Thoracic aorta (tissue), 2 donors: ENCODE results near the gene GULP1. TPM values are rescaled to one million over a fixed set of nuclear protein-coding genes. Genes with fewer than 3 reads are reported as not detected.

ENCODE experiments used
- ATAC-seq: fragments of 150-250 bp; one replicate; pipeline ENCODE4 v1.8.0; 2017; ENCODE audit warnings: low read depth; ENCODE audit not compliant: insufficient number of reproducible peaks, low FRiP score
- DNase-seq: peaks from one replicate; pipeline ENCODE4 v3.0.0-alpha.2; 2020; ENCODE audit warnings: low spot score
- H3K27ac ChIP-seq, 2 donors: fragments of 200-600 bp; sonication (generic); 1 replicate in 1 of 2; 2 replicates in 1 of 2; pipeline ENCODE4 v1.5.1; 2016; ENCODE audit warnings: mild to moderate bottlenecking in 2 of 2, moderate library complexity in 2 of 2
- H3K27me3 ChIP-seq: fragments of 200-600 bp; sonication (generic); replicated peaks from 2 replicates; pipeline ENCODE4 v1.6.0; 2016; ENCODE audit warnings: mild to moderate bottlenecking; ENCODE audit not compliant: insufficient read depth
- H3K36me3 ChIP-seq: fragments of 200-600 bp; sonication (generic); one replicate; pipeline ENCODE4 v1.5.1; 2016
- H3K4me1 ChIP-seq, 2 donors: fragments of 200-600 bp; sonication (generic); 1 replicate in 1 of 2; 2 replicates in 1 of 2; pipeline versions ENCODE4 v1.5.1 to v1.6.0; 2016; ENCODE audit warnings: low read depth in 2 of 2, mild to moderate bottlenecking in 1 of 2; ENCODE audit not compliant: control insufficient read depth in 1 of 2
- H3K4me3 ChIP-seq: fragments of 200-600 bp; sonication (generic); 2 replicates; pipeline ENCODE4 v1.5.1; 2016; ENCODE audit warnings: mild to moderate bottlenecking
- H3K9me3 ChIP-seq: fragments of 200-600 bp; sonication (generic); 2 replicates; pipeline ENCODE4 v1.5.1; 2016
- total RNA-seq, 2 donors: library from RNA; depleted of rRNA; stranded (reverse); fragments of >200 nt; gene quantifications; one replicate each; pipeline versions ENCODE4 v1.1.0 to v1.2.3, GENCODE V29; 2016
- TF ChIP-seq, protein P1 (sequence below): fragments of 200-600 bp; sonication (generic); IDR thresholded peaks from one replicate; pipeline ENCODE4 v1.5.1; 2019; ENCODE audit warnings: antibody characterized with exemption

Gene GULP1
- total RNA-seq, 2 donors from 2014 or later, result 64.0 to 80.9 TPM

DNA sequence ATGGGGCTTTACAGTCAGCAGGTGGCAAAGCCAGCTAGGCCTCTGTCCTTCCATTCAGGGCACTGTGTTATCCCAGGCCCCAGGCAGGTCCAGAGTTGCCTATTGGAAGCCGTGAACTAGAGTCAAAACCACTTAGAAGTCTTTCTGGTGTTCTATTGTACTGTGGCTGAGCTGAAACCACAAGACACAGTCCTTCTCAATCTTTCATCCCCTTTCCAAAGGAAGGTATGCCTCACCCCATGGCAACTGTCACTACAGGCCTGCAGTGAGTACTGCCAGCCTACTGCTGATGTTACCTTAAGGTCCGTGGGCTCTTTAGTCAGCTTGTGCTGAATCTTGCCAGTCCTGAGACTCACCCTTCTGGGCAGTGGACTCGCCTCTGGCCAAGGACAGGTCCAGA, 181.6 kb downstream of the GULP1 start:
- H3K27ac ChIP-seq, result no peak overlapping the region
- H3K36me3 ChIP-seq, result no peaks in the 10 kb centered on the region
- H3K27me3 ChIP-seq, result no peaks in the 10 kb centered on the region
- DNase-seq (no peak), ATAC-seq (no peak)
- peaks cover 5 to 6% of the 10 kb centered on the region in 2 donors for H3K4me1 ChIP-seq
- TF ChIP-seq, protein P1, sequence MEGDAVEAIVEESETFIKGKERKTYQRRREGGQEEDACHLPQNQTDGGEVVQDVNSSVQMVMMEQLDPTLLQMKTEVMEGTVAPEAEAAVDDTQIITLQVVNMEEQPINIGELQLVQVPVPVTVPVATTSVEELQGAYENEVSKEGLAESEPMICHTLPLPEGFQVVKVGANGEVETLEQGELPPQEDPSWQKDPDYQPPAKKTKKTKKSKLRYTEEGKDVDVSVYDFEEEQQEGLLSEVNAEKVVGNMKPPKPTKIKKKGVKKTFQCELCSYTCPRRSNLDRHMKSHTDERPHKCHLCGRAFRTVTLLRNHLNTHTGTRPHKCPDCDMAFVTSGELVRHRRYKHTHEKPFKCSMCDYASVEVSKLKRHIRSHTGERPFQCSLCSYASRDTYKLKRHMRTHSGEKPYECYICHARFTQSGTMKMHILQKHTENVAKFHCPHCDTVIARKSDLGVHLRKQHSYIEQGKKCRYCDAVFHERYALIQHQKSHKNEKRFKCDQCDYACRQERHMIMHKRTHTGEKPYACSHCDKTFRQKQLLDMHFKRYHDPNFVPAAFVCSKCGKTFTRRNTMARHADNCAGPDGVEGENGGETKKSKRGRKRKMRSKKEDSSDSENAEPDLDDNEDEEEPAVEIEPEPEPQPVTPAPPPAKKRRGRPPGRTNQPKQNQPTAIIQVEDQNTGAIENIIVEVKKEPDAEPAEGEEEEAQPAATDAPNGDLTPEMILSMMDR, result no peak
- H3K9me3 ChIP-seq, result no peaks in the 10 kb centered on the region
- H3K4me3 ChIP-seq, result no peak overlapping the region

DNA sequence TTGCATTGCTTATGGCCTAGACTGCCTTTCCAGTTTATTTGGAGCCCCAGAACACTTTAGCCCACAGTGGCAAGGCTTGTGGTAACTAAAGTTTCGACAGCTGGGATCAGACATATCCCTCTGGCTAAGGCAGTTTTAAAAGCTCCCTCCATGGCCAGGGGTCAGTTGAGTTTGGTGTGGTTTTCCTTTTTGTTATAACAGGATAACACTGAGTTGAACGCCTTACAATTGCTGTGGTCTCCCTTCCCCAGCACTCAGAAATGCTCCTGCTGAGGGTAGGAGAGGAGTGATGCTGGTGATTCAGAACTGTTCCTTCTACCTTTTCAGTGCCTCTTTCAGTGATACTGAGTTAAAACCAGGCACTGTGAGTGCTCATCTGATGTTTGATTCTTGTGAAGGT, 182.6 kb downstream of the GULP1 start:
- no peak for ATAC-seq

DNA sequence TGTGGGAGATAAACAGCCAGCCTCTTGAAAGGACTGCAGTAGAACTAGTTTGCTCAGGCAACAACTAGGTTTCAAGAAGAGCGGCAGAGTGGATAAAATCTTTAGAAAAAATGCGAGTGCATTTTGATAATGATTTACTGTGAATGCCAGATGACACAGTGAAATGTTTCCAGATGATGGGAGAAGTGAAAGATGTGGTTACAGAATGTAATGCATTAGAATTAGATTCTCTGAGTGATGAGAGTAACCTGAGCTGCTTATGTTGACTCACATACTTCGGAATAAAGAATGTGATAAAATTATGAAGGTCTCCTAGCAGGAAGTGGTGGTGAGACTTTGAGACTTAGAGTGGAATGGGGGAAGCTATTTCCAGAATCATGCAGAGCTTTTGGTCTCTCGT, 184.3 kb downstream of the GULP1 start:
- peaks cover 0 to 6% of the 10 kb centered on the region in 2 donors for H3K4me1 ChIP-seq
- DNase-seq (no peak), ATAC-seq (no peak)
- H3K4me3 ChIP-seq, result no peak overlapping the region
- H3K9me3 ChIP-seq, result no peaks in the 10 kb centered on the region
- TF ChIP-seq, protein P1, result no peak
- no peak overlapping the region for H3K27ac ChIP-seq
- no peaks in the 10 kb centered on the region for H3K36me3 ChIP-seq
- no peaks in the 10 kb centered on the region for H3K27me3 ChIP-seq

More for the DNA sequence above, 182.6 kb downstream of the GULP1 start:
- no peaks in the 10 kb centered on the region for H3K36me3 ChIP-seq
- no peak overlapping the region for H3K27ac ChIP-seq
- H3K27me3 ChIP-seq, result no peaks in the 10 kb centered on the region
- H3K4me3 ChIP-seq, result no peak overlapping the region
- no peak for DNase-seq
- H3K4me1 ChIP-seq, result peaks cover 0 to 6% of the 10 kb centered on the region in 2 donors
- no peaks in the 10 kb centered on the region for H3K9me3 ChIP-seq
- TF ChIP-seq, protein P1, result no peak

DNA sequence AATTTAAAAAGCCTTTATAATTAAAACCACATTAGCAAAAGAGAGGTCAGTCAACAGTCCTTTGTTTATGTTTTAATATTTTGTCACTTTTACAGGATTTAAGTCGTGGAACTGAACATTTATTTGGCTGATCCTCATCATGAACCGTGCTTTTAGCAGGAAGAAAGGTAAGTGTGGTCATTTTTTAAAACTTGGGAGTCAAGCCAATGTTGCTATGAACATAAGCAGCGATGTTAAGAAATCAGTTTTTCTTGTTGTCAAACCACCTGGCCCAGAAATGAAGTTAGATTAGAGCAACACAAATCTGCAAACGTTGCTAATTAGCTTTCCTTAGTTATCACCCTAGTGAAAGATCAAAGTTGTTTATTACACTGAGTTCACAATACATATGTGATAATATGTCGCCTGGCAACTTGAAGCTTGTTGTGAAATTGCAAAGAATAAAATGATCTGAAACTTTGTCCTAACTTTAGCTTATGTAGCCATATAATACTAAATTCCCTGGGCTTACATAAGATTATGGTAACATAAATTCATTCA, 186.0 kb downstream of the GULP1 start:
- H3K4me3 ChIP-seq, result no peak overlapping the region
- peaks cover 0 to 6% of the 10 kb centered on the region in 2 donors for H3K4me1 ChIP-seq
- no peaks in the 10 kb centered on the region for H3K27me3 ChIP-seq
- no peak overlapping the region for H3K27ac ChIP-seq
- no peak for DNase-seq
- TF ChIP-seq, protein P1, result no peak
- no peaks in the 10 kb centered on the region for H3K36me3 ChIP-seq
- ATAC-seq, result no peak
- no peaks in the 10 kb centered on the region for H3K9me3 ChIP-seq

DNA sequence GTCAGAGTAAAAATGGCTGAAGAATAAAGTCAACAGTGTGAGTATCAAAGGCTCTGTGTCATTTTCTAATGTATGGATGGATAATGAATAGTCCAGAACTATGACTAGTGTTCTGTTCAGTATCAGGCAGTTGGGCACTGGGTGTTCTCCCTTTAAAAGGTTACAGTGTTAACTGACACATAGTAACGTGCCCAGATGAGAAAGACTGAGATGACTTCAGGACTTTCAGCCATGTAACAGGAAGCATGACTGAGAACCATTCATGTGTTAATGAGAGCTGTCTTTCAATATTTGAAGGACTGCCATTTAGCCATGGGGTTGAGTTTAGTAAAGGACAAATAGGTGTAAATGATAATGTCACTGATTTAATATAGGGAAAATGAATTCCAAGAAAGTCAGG, 187.1 kb downstream of the GULP1 start:
- DNase-seq, result no peak
- Histone ChIP-seq H3K36me3 (no peaks in the 10 kb centered on the region), H3K9me3 (no peaks in the 10 kb centered on the region), H3K4me3 (no peak overlapping the region), H3K27ac (no peak overlapping the region), H3K4me1 (peaks cover 0 to 6% of the 10 kb centered on the region in 2 donors), H3K27me3 (no peaks in the 10 kb centered on the region)
- TF ChIP-seq, protein P1, result no peak
- no peak for ATAC-seq
